Fibroblast of pulmonary artery (primary cell): ENCODE data around the gene ERBB2.
"Not testable (repeated sequence)": the region's sequence is repeated elsewhere in the genome, so short reads cannot be mapped to it uniquely, and the experiment has no call there.

Experiments used
- DNase-seq: peaks from one replicate; pipeline ENCODE4 v3.0.0-alpha.2; 2010; ENCODE audit warnings: low read depth
- H3K4me3 ChIP-seq: replicated peaks from 2 replicates; pipeline ENCODE4 v1.5.1; 2011; ENCODE audit warnings: low read depth, mild to moderate bottlenecking, control low read depth, low read length, moderate library complexity
- TF ChIP-seq, protein P1 (sequence below): IDR thresholded peaks from 2 replicates; pipeline ENCODE4 v1.5.1; 2011; ENCODE audit warnings: mild to moderate bottlenecking, control low read depth, low read length, inconsistent platforms; ENCODE audit errors: missing control alignments

The ERBB2 gene

DNA sequence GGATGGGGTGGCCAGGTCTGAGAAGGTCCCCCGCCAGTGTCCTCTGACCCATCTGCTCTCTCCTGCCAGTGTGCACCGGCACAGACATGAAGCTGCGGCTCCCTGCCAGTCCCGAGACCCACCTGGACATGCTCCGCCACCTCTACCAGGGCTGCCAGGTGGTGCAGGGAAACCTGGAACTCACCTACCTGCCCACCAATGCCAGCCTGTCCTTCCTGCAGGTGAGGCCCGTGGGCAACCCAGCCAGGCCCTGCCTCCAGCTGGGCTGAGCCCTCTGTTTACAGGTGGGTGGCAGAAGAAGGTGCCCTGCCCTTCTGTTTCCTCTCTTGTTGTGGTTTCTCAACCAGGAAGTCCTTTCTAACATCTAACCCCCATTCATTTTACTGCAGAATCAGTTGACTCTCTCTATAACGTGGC, 7.1 kb downstream of the ERBB2 start:
- TF ChIP-seq, protein P1, sequence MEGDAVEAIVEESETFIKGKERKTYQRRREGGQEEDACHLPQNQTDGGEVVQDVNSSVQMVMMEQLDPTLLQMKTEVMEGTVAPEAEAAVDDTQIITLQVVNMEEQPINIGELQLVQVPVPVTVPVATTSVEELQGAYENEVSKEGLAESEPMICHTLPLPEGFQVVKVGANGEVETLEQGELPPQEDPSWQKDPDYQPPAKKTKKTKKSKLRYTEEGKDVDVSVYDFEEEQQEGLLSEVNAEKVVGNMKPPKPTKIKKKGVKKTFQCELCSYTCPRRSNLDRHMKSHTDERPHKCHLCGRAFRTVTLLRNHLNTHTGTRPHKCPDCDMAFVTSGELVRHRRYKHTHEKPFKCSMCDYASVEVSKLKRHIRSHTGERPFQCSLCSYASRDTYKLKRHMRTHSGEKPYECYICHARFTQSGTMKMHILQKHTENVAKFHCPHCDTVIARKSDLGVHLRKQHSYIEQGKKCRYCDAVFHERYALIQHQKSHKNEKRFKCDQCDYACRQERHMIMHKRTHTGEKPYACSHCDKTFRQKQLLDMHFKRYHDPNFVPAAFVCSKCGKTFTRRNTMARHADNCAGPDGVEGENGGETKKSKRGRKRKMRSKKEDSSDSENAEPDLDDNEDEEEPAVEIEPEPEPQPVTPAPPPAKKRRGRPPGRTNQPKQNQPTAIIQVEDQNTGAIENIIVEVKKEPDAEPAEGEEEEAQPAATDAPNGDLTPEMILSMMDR, result no peak
- DNase-seq, result no peak

DNA sequence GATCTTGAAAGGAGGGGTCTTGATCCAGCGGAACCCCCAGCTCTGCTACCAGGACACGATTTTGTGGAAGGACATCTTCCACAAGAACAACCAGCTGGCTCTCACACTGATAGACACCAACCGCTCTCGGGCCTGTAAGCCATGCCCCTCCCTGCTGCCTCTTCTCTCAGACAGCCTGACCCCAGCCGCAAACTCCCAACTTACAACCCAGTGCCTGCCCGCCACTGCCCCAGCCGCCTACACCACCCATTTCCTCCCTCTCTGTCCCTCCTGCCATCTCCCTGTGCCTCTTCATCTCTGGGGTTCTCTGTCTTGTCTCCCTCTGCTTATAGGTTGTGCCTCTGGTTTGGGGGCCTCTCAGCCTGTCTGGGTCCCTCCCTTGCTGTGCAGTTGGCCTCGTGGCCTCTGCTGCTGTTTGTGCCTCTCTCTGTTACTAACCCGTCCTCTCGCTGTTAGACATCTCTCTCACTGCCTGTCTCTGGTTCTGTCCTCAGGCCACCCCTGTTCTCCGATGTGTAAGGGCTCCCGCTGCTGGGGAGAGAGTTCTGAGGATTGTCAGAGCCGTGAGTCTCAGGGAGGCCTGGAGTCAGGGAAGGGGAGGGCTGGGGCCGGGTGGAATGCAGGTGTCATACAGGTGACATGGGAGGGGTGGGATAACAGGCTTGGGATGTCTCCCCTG, 9.6 kb downstream of the ERBB2 start:
- no peak overlapping the region for H3K4me3 ChIP-seq
- DNase-seq, result no peak
- TF ChIP-seq, protein P1, result no peak

More for the DNA sequence above, 7.1 kb downstream of the ERBB2 start:
- no peak overlapping the region for H3K4me3 ChIP-seq

DNA sequence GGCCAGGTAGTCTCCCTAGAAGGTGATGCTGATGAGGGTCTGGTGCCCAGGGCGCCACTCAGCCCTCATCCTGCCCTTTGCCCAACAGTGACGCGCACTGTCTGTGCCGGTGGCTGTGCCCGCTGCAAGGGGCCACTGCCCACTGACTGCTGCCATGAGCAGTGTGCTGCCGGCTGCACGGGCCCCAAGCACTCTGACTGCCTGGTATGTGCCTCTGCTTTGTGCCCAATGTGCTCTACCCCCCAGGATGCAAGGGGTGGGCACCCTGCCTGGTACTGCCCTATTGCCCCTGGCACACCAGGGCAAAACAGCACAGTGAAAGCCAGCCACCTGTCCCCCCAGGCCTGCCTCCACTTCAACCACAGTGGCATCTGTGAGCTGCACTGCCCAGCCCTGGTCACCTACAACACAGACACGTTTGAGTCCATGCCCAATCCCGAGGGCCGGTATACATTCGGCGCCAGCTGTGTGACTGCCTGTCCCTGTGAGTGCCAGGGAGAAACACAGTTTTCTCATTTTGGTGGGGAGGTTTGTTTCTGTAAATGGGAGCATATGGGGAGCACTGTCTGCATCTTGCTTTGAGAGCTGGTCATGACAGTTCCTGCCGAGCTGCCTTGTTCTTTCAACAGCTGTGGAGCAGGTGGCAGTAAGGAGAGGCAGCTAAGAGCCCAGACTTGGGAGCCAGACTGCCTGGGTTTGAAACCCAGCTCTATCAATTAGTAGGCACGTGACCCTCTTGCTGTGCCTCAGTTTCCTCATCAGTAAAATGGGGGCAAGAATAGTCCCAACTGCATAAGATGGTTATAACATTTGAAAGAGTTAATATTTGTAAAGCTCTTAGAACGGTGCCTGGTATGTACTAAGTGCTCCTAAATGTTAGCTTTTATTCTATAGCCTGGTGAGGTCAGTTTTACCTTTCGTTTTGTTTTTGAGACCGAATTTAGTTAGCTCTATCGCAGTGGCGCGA, 10.4 kb downstream of the ERBB2 start:
- no peak overlapping the region for H3K4me3 ChIP-seq
- no peak for DNase-seq
- TF ChIP-seq, protein P1, result no peak

DNA sequence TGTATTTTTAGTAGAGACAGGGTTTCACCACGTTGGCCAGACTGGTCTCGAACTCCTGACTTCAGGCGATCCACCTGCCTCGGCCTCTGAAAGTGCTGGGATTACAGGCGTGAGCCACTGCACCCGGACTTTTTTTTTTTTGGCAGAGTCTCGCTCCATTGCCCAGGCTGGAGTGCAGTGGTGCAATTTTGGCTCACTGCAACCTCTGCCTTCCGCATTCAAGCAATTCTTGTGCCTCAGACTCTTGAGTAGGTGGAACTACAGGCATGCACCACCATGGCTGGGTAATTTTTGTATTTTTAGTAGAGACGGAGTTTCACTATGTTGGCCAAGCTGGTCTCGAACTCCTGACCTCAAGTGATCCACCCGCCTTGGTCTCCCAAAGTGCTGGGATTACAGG, 11.2 kb downstream of the ERBB2 start:
- DNase-seq, H3K4me3 ChIP-seq: not testable (repeated sequence)

DNA sequence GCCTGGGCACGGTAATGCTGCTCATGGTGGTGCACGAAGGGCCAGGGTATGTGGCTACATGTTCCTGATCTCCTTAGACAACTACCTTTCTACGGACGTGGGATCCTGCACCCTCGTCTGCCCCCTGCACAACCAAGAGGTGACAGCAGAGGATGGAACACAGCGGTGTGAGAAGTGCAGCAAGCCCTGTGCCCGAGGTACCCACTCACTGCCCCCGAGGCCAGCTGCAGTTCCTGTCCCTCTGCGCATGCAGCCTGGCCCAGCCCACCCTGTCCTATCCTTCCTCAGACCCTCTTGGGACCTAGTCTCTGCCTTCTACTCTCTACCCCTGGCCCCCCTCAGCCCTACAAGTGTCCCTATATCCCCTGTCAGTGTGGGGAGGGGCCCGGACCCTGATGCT, 12.0 kb downstream of the ERBB2 start:
- H3K4me3 ChIP-seq, result no peak overlapping the region
- TF ChIP-seq, protein P1, result no peak
- DNase-seq, result no peak

DNA sequence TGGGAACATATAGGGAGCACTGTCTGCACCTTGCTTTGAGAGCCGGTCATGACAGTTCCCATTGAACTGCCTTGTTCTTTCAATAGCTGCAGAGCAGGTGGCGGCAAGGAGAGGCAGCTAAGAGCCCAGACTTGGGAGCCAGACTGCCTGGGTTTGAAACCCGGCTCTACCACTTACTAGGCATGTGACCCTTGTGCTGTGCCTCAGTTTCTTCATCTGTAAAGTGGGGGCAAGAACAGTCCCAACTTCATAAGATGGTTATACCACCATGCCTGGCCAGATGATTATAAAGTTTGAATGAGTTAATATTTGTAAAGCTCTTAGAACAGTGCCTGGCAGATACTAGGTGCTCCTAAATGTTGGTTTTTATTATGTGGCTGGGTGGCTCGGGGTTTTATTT, 14.4 kb downstream of the ERBB2 start:
- no peak overlapping the region for H3K4me3 ChIP-seq
- TF ChIP-seq, protein P1, result no peak
- no peak for DNase-seq

DNA sequence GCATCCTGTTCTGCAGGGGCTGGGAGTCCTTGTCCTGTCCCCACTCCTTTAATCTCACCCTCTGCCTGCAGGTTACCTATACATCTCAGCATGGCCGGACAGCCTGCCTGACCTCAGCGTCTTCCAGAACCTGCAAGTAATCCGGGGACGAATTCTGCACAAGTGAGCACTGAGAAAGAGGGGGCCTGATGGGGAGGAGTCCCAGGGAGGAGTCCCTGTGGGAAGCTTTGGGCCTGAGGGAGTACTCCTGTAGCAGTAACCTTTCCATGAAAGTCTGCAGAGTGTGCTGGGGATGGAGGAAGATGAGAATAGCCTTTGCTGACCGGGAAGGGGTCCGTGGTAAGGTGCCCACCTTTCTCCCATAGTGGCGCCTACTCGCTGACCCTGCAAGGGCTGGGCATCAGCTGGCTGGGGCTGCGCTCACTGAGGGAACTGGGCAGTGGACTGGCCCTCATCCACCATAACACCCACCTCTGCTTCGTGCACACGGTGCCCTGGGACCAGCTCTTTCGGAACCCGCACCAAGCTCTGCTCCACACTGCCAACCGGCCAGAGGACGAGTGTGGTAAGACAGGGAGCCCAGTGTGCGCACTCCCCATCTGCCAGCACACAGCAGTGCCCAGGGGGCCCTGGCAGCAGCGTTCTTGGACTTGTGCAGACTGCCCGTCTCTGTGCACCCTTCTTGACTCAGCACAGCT, 15.7 kb downstream of the ERBB2 start:
- no peak for DNase-seq
- no peak overlapping the region for H3K4me3 ChIP-seq
- TF ChIP-seq, protein P1, result no peak
